Placental epithelial cell (primary cell): ENCODE data around the gene ITM2B. TPM values are rescaled to one million over a fixed set of nuclear protein-coding genes. Genes with fewer than 3 reads are reported as not detected.

ENCODE experiments used
- total RNA-seq: library from RNA; depleted of rRNA; stranded (reverse); fragments of >200 nt; gene quantifications from 2 replicates; pipeline ENCODE4 v1.2.3, GENCODE V29; 2012

Gene ITM2B
- 93.4 and 103 TPM in 2 replicates for total RNA-seq

GRCh38 chr13:48233046-48233888, at the start of gene ITM2B:
Gene ITM2B (plus strand): TSS chr13:48233206. CDS start chr13:48233361, 155 bp downstream.

GRCh38 chr13:48303359-48304142, 70.5 kb downstream of the ITM2B start, which contains the start of gene RB1:
Gene RB1 (plus strand): TSS chr13:48303751. CDS start chr13:48303913, 162 bp downstream.

Other genes starting within 250 kb of the ITM2B start
- 34.9 and 49.8 TPM in 2 replicates for gene SUCLA2, start 231.9 kb upstream of the ITM2B start, total RNA-seq
- gene NUDT15, start 195.5 kb upstream of the ITM2B start, total RNA-seq = 7.1 and 22.2 TPM in 2 replicates
- gene MED4, start 138.1 kb upstream of the ITM2B start, total RNA-seq = 18.3 and 26.7 TPM in 2 replicates
- 9.0 and 16.8 TPM in 2 replicates for gene RB1, start 70.5 kb downstream of the ITM2B start, total RNA-seq
- 1.3 and 1.6 TPM in 2 replicates for gene LPAR6, start 179.9 kb downstream of the ITM2B start, total RNA-seq